GM18507 (cell line): ENCODE results near the gene ZNF518B.
A peak's percentile ranks its signal among the peaks of the same experiment; 100 is the strongest.
"Not testable (repeated sequence)": the region's sequence is repeated elsewhere in the genome, so short reads cannot be mapped to it uniquely, and the experiment has no call there.

Experiments used
- DNase-seq: peaks from one replicate; pipeline ENCODE4 v3.0.0; 2011; ENCODE audit warnings: low read depth; ENCODE audit not compliant: insufficient read length; ENCODE audit errors: extremely low spot score
- FAIRE-seq: peaks from 2 replicates; lab custom pipeline; 2011; peaks lifted over from hg19 to GRCh38; lab: Jason Lieb, UNC

Gene ZNF518B

GRCh38 chr4:10458177-10458576 is 951 bp upstream of the ZNF518B start:
- no peak for FAIRE-seq
- no peak for DNase-seq

- FAIRE-seq, result peak; percentile 84
- DNase-seq, result peak; percentile 33
Observed at GRCh38 chr4:10456595-10457254, 501 bp downstream of the ZNF518B start.

- FAIRE-seq, result peak; percentile 12
- DNase-seq, result no peak
Observed at GRCh38 chr4:10456260-10456594, 999 bp downstream of the ZNF518B start.

GRCh38 chr4:10455133-10455532 is 2.1 kb downstream of the ZNF518B start:
- FAIRE-seq (no peak), DNase-seq (no peak)

DNA sequence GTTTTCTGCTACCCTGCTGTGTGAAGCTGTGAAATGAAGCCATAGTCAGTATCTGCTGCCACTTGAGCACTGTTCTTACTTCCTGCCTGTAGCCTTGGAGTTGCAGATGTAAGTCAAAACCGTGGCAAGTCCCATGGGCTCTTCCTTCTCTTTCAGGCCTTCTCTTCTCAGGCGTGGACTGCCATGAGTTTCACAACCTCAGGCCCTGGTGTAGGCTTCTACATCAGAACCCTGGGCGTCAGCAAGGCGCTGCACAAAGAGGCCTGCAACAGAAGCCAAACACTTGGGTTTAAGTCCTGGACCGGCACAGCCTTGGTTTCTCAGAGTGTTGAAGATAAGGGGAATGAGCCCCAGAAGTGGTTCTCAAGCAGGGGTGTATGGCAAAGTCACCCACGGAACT is 2.5 kb downstream of the ZNF518B start:
- DNase-seq (no peak), FAIRE-seq (no peak)

DNA sequence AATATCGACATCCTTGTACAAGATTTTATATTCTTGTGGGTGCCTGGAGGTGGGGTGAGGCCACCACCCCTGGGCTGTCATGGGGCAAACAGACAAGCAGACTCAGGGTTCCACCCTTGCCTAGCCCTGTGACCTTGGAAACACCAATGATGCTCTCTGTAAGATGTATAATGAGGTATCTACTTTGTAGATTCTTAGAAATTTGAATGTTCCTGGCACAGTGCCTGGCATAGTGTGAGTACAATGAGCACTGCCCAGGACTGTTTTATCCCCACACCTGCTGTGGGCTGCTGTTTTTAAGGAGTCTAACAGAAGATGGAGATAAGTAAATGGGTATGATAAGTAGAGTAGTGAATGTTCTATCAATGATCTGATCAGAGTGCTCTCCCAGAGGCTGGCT is 3.1 kb downstream of the ZNF518B start:
- FAIRE-seq (no peak), DNase-seq (no peak)

GRCh38 chr4:10448991-10449390 is 8.2 kb downstream of the ZNF518B start:
- no peak for FAIRE-seq

DNA sequence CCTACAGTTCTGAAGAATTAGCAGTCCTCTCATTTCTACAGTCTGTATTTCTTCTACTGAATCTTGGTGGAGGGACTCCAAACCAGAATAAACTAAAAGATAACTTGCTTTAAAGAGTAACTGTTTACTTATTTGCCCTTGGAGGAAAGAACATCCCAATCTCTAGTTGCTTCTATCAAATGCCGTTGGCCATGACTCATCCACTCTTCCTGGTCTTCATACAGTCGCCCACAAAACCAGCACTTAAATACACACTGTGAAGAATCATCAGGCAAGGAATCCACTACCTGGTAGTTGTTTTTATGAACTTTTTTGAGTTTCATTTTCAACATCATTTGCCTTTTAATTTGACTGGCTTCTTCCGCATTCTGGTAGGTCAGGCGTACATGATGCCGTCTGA is 14.2 kb downstream of the ZNF518B start:
- DNase-seq (no peak), FAIRE-seq (no peak)

More at GRCh38 chr4:10448991-10449390, 8.2 kb downstream of the ZNF518B start:
- no peak for DNase-seq

DNA sequence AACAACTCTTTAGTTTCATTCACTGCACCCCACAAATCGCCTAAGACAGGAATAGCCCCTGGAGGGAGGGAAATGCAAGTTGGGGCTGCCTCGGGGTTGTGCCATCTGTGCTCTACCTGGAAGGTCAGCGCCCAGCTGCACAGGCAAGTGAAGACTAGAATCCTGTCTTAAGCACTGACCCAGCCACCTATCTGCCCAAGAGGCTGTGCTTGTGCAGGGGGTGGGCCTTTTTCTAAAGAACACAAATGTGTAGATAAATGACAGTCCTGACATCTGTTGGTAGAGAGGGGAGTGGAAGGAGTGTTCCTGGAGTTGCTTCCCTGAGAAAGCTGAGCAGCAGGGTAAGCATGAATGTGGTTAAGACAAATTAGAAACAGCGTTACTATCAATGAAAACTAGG is 15.7 kb downstream of the ZNF518B start:
- no peak for FAIRE-seq
- no peak for DNase-seq

GRCh38 chr4:10438924-10439323 is 18.3 kb downstream of the ZNF518B start:
- no peak for FAIRE-seq
- no peak for DNase-seq

DNA sequence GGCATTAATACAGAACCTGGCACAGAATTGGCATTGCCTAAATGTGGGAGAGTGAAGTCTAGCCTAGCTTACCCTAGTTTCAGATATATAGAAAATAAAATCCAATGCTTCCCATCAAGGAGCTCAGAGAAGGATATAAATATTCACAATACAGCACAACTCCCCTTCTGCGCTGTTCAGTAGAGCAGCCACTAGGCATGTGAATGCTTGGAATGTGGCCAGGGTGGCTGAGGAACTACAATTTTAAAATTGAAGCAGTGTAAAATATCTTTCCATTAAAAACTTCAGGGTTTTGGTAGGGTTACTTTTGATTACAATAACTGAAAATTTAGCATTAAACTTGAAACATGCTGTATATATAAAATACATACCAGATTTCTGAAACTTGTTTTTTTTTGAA is 19.5 kb downstream of the ZNF518B start:
- DNase-seq, result no peak
- no peak for FAIRE-seq

DNA sequence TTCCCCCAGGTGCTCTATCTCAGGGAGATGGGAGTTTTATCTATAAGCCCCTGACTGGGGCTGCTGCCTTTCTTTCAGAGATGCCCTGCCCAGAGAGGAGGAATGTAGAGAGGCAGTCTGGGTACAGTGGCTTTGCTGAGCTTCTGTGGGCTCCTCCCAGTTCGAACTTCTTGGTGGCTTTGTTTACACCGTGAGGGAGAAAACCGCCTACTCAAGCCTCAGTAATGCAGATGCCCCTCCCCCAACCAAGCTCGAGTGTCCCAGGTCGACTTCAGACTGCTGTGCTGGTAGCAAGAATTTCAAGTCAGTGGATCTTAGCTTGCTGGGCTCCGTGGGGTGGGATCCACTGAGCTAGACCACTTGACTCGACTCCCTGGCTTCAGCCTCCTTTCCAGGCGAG is 29.5 kb downstream of the ZNF518B start:
- not testable (repeated sequence) for FAIRE-seq, DNase-seq

DNA sequence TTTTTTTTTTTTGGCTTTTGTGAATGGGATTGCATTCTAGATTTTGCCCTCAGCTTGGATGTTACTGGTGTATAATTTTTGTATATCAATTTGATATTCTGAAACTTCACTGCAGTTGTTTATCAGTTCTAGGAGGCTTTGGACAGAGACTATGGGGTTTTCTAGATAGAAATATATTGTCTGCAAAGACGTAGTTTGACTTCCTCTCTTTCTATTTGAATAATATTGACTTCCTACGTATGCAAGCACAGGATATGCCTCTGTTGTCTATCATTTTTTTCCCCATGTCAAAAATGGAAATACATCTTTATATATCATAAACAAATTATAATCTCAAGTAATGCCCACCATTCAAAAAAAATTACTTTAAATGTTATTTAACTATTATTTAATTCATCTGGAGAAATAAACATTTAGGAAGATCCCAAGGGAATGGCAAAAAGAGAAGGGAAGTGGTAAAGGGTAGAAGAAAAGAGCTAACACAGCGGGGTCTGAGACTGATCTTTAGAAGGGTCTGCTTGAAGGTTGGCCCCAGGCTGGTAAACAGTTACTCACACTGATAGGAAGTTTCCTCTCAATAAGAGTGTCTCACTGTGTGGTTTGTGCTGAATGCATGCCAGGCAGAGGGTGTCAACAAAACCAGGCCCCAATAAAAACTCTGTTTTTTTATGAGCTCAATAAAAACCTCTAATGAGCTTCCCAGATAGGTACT is 35.7 kb downstream of the ZNF518B start:
- no peak for DNase-seq
- no peak for FAIRE-seq

- FAIRE-seq, result no peak
- no peak for DNase-seq
Observed at GRCh38 chr4:10417740-10418139, 39.5 kb downstream of the ZNF518B start.

GRCh38 chr4:10416441-10416840 is 40.8 kb downstream of the ZNF518B start:
- no peak for FAIRE-seq
- no peak for DNase-seq

DNA sequence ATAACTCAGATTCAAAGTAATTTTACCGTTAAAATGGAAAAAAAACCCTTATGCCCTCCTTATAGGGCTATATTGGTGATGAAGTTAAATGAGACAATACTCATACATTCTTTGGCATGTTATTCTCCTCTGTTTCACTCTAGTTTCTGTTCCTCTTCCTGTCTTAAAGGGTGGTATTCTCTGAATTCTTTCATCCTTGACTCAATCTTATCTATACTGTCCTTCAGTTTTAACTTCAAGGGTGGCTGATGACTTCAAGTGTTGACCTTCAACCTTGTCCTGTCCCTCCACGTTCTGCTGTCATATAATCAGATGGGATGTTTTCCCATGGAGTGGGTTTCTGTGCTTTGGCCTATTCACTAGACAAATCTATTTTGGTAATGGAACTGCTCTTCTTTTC is 44.0 kb downstream of the ZNF518B start:
- DNase-seq, result peak; percentile 7
- FAIRE-seq, result peak; percentile 21

DNA sequence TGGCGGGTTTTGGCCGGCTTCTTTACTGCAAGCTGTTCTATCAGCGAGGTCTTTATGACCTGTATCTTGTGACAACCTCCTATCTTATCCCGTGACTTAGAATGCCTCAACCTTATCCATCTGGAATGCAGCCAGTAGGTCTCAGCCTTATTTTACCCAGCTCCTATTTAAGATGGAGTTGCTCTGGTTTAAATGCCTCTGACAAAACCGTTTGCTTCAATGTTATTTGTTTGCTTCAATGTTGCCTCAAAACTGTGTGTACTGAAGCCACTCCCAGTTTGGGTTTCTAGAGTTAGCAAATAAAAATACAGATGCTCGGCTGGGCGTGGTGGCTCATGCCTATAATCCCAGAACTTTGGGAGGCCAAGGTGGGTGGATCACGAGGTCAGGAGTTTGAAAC is 51.6 kb downstream of the ZNF518B start:
- FAIRE-seq, result no peak
- DNase-seq, result no peak

DNA sequence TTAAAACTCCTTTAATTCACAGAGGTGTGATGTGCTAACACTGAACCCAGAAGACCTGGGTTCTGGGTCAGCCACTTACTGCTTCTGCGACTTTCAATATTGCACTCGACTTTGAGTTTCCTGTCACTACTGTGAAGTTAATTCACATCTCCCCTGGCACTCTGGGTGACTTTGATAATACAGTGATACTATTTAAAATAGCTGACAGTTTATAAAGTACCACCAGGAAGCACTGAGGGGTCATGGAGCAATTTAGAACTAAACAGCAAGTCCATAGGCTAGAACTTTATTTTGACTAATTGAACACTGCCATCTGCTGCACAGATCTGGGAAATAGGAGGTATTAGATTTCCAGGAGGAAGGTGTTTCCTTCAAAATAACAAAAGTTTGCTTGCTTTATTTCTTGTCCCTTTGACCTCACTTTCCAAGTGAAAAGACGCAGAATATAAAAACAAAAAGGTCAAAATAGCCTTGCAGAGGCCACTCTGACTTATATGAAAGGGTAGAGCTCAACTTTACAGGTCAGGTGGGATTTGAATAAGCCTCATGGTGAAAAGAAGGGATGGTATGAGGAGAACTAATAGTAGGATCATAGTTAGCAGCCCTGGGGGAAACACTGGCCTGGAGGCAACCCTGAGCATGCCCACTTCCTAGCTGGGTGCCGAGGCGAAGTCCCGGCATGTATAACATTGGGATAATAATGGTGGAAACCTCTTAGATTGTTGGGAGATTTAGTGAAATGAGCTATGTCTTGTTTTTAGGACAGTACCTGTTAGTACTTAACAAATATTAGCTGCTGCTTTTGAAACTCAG is 53.4 kb downstream of the ZNF518B start:
- DNase-seq, result no peak
- peak; percentile 18 for FAIRE-seq

DNA sequence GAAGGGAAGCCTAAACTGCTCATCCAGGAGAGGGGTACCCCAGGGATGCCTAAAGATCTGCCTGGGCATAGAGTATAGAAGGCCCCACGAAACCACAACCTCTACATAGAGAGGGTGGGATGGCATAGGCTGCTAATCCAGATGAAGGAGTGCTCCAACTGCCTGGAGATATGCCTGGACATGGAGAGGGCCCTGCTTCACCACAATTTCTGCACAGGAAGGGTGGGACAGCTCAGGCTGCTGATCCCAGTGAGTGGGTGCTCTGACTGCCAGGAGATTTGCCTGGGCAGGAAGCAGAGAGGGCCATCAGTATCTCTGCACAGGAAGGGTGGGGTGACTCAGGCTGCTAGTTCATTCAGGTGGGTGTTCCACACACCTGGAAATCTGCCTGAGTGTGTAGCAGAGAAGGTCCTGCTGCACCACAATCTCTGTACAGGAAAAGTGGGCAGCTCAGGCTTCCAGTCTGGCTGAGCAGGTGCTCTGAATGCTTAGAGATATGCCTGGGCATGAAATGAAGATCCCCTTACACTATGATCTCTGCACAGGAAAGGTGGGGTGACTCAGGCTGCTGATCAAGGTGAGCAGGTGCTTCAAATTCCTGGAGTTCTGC is 61.1 kb downstream of the ZNF518B start:
- DNase-seq, result no peak
- no peak for FAIRE-seq
